Fibroblast of mammary gland (primary cell): Measurements from ENCODE around the gene PDE2A.

ENCODE experiments used
- DNase-seq: peaks from one replicate; pipeline ENCODE4 v3.0.0-alpha.2; 2010; ENCODE audit warnings: low read depth
- H3K4me3 ChIP-seq: 2 replicates; pipeline ENCODE4 v1.5.1; 2011; ENCODE audit warnings: low read depth, mild to moderate bottlenecking, low read length, moderate library complexity; ENCODE audit not compliant: control insufficient read depth
- TF ChIP-seq, protein P1 (sequence below): conservative IDR thresholded peaks from 2 replicates; pipeline ENCODE4 v1.5.1; 2011; ENCODE audit warnings: low read depth, low read length, inconsistent platforms; ENCODE audit not compliant: control insufficient read depth, insufficient read depth

The PDE2A gene

DNA sequence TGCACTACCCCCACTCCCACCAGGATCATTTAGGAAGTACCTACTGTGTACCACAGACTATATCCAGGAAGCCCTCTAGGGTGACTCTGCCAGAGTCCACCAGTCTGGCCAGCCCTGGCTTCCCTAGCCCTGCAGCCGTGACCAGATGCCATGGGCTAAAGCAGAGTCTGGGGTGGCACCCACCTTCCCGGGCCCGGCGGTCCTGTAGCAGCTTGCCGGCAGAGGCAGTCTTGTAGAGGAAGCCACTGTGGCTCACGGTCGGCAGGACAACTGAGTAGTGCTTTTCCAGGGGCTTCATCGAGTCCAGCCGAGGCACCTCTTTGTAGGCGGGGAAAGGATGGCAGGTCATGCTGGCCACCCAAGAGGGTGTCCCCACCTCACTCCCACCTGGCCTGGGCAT lies 27.2 kb upstream of the PDE2A start:
- no peak overlapping the region for H3K4me3 ChIP-seq
- DNase-seq, result no peak
- TF ChIP-seq, protein P1, sequence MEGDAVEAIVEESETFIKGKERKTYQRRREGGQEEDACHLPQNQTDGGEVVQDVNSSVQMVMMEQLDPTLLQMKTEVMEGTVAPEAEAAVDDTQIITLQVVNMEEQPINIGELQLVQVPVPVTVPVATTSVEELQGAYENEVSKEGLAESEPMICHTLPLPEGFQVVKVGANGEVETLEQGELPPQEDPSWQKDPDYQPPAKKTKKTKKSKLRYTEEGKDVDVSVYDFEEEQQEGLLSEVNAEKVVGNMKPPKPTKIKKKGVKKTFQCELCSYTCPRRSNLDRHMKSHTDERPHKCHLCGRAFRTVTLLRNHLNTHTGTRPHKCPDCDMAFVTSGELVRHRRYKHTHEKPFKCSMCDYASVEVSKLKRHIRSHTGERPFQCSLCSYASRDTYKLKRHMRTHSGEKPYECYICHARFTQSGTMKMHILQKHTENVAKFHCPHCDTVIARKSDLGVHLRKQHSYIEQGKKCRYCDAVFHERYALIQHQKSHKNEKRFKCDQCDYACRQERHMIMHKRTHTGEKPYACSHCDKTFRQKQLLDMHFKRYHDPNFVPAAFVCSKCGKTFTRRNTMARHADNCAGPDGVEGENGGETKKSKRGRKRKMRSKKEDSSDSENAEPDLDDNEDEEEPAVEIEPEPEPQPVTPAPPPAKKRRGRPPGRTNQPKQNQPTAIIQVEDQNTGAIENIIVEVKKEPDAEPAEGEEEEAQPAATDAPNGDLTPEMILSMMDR, result no peak

DNA sequence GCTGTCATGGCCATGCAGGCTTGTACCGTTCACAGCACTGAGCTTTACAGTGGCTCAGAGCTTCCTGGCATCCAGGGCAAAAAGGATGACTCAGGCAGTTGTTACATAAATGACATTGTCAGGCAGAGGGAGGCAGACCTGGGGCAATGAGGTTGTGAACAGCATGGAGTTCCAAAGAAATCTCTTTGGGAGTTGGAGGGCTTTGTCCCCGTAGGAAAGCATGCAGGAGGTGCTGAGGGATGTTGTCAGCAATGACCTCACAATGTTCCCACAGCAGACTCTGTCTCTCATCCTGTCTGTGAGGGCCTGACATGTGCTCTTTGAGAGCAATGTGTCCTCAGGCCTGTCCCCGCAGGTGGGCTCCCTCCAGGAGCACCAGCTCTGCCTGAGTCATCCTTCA lies 25.9 kb upstream of the PDE2A start:
- TF ChIP-seq, protein P1, result no peak
- H3K4me3 ChIP-seq, result no peak overlapping the region
- DNase-seq, result peak; percentile 62

DNA sequence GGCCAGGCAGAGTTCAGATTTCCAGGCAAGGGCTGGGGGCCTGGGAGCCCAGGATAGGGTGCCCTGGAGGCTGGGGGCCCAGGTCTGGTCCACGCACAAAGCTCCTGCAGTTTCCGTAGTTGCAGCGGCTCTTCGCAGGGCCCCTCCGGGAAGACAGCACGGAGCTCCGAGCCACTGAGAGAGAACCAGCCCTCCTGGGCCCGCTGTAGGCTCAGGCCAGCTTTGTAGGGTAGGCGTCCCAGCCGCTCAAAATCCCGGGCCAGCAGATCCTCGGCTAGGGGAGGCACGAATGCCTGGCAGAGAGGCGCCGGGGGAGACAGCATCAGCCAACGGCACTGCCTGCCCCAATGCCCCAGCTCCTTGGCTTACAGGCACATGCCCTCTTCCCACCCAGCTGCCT lies 23.6 kb upstream of the PDE2A start:
- TF ChIP-seq, protein P1, result no peak
- no peak for DNase-seq
- no peak overlapping the region for H3K4me3 ChIP-seq

DNA sequence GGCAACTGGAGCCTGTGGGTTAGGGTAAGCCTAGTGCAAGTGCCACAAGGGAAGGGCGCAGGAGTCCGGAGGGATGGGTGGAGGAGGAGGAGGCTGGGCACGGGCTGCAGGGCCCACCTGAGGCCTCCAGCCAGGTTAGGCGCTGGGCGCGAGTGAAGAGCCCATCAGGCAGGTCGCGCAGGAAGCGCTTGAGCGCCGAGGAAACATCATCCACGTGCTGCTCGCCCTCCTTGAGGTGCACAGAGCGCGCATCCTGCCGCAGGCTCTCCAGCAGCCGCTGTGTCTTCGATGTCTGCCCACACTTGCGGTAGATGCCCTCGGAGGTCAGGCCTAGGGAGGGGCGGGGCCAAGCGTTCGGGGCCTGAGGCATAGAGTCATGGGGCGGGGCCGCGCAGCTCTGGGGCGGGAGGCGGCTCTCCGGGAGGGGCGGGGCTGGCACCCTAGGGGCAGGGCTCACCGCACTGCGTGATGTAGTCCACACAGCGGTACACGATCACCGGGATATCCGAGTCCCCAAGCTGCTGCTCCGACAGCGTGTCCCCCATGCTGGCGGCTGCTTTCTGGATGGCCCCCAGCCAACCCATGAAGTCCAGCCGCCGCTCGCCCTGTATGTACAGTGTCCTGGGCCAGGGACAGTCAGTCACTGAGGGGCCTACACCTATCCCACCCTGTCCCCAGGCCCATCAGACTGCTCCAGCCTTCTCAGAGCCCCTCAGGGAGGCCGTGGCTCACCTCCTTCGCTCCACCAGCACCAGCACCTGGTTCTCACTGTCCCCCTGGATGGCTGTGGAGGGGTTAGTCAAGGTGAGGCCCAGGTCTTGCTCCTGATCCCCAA lies 22.9 kb upstream of the PDE2A start:
- H3K4me3 ChIP-seq, result no peak overlapping the region

DNA sequence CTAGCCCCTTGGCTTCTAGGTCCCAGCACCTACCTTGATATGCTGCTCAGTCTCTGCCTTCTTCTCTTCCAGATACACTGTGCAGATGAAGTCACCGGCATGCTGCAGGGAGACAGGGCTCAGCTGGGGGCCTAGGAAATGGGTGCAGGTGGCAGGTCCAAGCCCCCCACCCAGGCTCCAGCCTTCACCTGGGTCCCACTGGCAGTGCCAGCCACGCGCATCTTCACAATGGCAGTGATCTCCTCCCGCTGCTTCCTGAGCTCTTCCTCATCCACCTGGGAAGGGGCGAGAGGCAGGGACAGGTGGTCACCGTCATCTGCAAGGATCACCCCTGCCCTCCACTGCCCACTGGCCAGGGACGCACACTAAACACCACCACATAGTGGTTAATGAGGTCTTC lies 21.1 kb upstream of the PDE2A start:
- H3K4me3 ChIP-seq, result no peak overlapping the region
- TF ChIP-seq, protein P1, result no peak
- no peak for DNase-seq

More for the DNA sequence above, 22.9 kb upstream of the PDE2A start:
- peak; percentile 50 for DNase-seq
- TF ChIP-seq, protein P1, result no peak

DNA sequence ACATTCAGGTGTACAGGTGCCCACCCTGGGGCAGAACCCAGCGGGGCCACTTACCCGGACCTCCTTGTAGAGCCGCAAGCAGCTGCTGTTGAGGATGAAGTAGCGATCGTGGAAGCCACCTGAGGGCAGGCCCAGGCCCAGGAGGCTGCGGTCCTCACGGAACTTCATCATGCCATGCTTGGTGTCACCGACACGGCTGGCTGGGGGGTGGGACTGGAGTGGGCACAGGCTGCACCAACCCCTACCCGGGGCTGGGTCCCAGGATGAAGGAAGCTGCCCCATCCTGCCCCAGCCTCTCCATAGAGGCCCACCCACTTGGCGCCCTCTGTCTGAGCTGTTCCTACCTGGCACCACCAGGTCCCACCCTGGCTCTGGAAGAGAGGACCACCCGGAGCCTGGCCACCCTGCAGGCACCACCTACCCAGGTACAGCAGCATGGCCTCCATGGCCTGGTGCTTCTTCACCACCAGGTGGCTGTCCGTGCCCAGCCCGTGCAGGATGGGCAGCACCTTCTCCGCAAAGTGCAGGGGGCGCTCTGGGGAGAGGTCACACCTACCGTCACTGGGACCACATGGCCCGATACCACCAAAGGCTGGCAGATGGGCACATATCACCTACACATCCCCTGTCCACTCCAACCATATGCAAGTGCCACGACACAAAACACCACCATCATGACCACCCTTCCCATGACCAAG lies 19.2 kb upstream of the PDE2A start:
- TF ChIP-seq, protein P1, result no peak
- H3K4me3 ChIP-seq, result no peak overlapping the region
- no peak for DNase-seq
